GM18499 (cell line): ENCODE measurements around the gene KCMF1.

Experiments used
- ATAC-seq: cut with Tn5 transposase; IDR thresholded peaks from one replicate; pipeline ENCODE4 v1.9.1; 2021; ENCODE audit warnings: moderate number of reproducible peaks; ENCODE audit not compliant: insufficient read depth, unreplicated experiment

The KCMF1 gene

DNA sequence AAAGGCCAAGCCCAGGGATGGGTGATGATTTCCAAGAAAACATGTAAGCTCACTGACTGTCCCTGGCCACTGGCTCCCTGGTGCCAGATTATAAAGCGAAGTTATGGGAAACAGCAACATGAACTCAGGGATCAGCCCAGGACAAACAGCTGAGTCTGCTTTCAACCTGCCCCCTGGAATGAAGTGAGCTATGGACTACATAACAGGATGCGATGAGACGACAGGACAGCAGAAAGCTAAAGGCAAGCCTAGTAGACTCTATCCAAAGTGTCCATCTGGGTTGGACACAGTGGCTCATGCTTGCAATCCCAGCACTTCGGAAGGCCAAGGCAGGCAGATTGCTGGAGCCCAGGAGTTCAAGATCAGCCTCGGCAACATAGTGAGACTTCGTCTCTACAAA lies 16.6 kb upstream of the KCMF1 start:
- no peak for ATAC-seq

DNA sequence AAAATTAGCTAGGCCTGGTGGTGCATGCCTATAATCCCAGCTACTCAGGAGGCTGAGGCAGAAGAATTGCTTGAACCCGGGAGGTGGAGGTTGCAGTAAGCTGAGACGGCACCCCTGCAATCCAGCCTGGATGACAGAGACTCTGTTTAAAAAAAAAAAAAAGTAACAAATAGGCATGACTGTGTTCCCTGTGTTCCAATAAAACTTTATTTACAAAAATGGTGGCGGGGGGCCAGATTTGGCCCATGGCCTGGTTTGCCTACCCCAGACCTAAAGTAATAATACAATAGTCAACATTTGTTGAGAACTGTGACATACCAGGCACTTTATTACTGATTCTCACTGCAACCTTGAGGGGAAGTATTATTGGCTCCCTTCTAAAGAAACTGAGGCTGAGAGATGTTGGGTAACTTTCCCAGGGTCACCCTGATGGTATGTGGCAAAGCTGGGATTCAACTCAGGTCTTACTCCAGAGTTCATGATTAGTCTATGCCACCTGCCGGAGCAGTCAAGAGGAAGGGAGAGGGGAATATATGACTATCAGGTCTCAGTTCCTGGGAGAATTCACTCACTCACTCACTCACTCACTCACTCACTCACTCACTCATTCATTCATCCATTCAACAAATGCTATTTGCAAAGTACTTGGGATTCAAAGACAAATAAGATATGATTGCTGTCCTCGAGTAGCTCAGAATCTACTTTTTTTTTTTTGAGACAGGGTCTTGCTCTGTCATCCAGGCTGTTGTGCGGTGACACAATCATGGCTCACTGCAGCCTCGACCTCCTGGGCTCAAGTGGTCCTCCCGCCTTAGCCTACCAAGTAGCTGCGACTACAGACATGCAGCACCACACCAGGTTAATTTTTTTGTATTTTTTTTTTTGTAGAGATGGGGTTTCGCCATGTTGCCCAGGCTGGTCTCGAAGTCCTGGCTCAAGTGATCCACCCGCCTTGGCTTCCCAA lies 14.3 kb upstream of the KCMF1 start:
- ATAC-seq: no peak

DNA sequence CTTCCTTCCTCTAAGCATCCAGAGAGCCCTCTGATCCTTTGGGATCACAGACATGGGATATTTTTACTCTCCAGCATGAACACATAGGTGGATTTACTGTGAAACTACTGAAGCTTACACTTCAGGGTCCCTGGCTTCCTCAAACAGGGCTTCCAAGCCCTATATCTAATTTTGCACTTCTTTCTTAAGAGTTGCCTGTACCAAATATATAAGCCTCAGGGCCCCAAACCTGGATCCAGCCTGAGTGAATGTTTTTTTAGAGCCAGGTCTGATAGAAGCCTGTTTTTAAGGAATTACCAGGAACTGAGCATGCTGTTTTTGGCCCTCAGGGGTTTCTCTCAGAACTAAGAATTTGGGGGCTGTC lies 13.2 kb upstream of the KCMF1 start:
- no peak for ATAC-seq

DNA sequence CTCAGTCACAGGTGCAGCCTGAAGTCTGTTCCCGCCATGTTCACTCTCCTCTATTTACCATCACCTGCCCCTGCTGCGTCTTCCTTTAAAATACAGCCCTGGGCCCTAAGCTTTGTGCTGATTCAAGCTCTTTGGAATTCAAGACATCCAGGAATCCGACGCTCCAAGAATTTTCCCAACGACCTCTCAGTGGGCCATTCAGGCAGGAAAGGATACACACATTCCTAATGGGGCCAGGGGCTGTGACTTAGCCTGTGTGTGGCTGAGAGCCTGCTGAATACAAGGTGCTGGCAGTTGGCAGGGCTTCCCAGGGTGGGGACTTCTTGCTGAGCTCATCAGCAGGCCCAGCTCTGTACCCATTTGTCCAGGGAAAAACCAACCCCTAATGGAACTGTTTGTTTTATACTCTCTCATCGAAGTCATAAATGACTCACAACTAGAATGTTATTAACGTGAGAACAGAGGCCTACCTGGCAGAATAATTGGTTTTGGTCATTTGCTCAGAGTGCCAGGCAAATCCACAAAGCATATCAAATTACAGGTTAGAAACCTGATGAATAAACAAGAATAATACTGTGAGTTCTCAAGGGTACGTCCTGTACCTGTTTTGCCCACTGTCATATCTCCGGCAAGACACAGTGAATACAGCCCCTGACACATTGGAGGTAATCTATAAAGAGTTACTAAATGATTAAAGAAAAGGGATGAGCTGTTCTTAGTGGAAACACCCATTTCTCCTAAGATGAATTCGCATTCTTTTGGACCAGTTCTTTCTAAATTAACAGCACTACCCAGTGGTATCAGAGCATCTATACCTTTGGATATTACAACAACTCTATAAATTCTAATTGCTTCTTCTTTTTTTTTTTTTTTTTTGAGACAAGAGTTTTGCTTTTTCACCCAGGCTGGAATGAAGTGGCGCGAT lies 12.6 kb upstream of the KCMF1 start:
- ATAC-seq: no peak

DNA sequence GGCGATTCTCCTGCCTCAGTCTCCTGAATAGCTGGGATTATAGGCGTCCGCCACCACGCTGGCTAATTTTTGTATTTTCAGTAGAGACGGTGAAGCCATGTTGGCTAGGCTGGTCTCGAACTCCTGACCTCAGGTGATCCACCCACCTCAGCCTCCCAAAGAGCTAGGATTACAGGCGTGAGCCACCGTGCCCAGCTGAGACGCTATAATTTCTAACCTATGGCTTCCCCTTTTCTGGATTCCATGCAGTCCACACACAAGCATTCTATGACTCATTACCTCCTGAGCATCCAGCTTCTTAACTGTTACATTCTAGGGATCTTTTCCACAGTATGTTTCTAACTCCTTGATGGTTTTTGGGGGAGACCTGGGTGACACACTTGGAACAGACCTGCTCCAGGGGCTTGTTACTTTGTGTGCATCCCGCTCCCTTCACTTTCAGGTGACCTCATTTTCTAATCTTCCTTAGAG lies 11.8 kb upstream of the KCMF1 start:
- ATAC-seq: no peak

DNA sequence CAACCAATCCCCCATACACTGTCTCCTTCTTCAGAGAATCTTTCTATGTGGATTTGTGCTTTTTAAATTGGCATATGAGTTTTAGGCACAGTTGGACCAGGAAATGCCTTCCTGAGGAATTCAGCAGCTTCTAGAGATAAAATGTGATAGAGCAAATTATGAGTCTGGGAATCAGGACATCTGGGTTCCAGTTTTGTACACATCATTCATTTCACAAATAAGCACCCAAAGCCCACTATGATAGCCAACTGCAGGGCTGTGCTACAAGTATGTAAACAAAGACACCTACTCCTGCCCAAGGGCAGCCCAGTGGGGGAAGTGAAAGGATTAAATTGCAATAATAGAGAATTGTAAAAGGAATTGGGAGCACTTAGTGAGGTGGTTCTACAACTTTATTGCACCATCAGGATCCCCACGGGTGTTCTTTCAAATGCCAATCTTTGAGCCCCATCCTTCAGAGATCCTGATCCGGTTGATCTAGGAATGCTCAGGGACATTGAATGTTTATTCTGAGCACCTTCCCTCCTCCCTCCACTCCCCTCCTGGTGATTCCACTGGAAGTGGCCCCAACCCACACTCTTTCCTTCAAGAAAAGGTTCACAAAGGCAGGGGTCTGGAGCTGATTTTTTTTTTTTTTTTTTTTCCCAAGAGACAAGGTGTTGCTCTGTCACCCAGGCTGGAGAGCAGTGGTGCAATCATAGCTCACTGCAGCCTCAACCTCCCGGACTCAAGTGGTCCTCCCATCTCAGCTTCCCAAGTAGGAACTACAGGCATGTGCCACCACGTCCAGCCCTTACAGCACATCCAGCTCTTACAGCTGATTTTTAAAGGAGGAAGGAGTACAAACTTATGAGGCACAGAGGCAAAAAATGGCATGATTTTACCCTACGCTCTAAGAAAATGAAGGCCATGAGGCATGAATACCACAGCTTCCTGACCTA lies 11.1 kb upstream of the KCMF1 start:
- ATAC-seq: no peak

DNA sequence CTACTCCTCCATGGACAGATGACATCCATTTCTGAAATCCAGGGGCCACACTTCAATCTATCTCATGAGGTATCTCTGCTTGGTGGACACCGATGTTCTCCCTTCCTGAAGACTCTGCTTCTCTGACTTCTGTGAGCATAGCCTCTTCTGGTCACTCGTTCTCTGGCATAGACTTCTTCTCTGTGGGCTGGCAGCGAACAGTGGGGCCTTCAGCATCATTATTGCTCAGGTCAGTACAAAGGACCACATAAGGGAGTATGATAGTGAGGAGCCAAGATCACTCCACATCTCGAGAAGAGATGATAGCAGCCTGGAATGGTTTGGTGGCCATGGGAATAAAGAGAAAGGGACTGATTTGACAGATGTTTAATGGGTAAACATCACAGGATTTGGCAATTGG lies 8.0 kb upstream of the KCMF1 start:
- ATAC-seq: no peak

DNA sequence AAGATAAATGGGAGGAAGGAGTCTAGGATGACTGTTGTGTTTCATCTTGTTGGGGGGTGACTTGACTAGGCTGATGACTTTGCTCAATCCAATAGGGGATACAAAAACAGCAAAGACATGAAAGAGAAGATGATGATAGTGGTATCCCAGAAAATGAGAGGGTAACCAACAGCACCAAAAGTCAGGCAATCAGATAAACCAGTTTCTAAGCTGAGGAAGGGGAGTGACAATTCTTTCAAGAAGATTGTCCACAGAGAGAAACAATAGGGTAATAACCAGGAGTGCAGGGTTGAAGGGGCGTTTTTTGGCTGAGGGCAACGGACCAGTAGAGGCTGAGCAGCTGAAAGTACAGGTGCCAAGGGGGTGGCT lies 7.7 kb upstream of the KCMF1 start:
- no peak for ATAC-seq

DNA sequence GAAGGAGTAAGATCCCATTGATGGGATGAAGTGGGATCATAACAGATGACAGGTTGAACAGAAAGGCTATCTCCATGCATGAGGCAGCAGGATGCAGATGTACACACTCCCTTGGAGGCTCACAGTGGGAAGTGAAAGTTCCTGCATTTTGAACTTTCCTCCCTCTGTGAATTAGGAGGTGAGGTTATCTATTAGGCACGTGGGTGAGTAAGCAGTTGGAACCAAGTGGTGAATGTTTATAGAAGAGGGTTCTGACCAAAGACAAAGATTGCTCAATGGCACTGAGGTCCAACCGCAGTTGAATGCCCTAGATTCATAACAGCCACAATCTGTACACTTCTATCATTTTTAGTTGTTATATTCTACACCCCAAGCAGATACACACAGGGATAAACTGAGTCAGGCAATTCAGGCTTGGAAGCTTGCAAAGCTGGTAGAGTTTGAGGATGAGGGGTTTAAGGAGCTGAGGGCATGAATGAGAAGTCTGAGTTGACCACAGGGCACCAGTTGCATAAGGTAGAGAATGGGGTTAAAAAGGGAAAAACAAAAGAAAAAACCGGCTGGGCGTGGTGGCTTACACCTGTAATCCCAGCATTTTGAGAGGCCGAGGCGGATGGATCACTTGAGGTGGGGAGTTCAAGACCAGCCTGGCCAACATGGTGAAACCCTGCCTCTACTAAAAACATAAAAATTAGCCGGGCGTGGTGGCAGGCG lies 7.1 kb upstream of the KCMF1 start:
- ATAC-seq: no peak

DNA sequence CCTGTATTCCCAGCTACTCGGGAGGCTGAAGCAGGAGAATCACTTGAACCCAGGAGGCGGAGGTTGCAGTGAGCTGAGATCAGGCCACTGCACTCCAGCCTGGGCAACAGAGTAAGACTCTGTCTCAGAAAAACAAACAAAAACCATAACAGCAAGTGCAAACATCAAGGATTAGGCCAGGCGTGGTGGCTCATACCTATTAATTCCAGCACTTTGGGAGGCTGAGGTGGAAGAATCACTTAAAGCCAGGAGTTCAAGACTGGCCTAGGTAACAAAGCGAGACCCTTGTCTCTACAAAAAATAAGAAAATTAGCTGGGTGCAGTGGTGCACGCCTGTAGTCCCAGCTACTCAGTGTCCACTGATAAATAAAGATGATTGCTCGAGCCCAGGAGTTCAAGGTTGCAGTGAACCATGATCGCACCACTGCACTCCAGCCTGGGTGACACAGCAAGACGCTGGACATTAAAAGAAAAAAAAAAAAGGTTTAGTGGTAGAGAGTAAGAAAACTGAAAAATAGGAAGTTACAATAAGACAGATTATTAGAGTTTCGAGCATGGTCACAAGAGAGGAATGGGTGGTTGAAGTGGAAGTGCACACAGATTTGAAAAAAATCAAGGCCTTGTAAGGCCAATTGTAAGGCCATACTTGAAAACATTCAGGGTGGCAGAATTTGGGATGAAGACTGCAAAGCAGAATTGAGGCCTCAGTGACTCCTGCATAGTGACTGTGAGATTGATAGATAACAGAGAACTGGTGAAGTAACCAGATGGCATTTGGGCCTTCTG lies 6.4 kb upstream of the KCMF1 start:
- ATAC-seq: no peak

DNA sequence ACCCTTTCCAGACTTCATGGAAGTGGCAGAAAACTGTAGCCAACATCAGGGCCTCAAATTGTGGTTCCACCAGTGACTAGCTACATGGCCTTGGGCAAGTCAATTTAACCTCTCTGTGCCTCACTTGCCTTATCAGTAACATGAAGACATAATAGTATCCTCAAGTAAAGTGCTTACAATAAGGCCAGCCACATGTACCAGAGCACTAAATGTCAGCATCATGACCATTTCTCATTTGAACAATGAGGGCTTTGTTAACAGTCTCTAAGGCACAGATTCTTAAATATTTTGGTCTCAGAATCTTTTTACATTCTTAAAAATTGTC lies 5.8 kb upstream of the KCMF1 start:
- ATAC-seq: no peak

DNA sequence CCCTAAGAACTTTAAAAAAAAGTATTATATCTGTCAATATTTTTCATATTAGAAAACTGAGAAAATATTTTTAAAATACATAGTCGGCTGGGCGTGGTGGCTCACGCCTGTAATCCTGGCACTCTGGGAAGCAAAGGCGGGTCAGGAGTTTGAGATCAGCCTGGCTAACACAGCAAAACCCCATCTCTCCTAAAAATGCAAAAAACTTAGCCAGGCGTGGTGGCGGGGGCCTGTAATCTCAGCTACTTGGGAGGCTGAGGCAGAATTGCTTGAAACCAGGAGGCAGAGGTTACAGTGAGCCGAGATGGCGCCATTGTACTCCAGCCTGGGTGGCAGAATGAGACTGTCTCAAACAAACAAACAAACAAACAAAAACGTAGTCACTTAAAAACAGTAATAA lies 5.1 kb upstream of the KCMF1 start:
- ATAC-seq: no peak

DNA sequence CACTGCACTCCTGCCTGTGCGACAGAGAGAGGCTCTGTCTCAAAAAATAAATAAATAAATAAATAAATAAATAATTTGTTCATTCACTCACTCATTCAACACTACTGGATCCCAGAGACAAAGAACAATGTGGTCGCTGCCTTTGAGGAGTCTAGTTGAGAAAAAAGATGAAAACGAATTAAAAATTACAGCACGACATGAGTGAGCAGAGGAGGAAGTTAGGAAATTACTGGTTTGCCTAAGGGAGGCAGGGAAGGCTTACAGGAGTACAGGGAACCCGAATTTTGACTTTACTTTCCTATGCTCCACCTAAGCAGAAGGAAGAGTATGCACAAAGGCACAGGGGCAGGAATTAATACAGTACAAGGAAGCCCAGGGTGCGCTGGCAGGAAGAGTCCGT lies 4.2 kb upstream of the KCMF1 start:
- no peak for ATAC-seq

DNA sequence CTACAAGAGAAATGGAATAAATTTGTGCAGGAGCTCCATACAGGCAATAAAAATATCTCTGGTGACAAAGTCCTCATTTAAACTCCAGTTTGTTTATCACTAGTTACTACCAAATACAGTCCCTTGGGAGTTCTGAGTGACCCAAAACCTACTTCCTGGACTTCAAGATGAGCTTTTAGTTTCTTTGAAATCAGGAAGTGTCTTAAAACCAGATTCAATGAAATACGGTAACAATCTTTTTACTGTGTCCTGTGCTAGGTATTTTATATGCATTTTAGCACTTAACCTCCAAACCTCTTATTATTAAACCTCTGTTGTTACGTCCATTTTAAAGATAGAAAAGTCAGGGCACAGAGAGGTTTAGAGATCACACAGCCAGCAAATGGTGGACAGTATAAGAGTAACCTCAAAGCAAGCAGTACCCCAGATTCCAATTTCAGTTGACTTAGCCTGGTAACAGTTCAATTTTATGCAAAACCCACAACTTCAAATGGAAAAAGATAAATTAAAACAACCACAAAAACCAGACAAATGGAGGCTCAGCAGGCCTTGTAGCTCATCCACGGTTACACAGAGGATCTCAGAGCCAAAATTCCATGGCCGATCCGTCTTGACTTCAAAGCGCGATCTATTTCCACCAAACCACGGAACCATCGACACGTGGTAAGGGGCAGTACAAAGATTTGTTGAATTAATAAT lies 1.3 kb upstream of the KCMF1 start:
- no peak for ATAC-seq

DNA sequence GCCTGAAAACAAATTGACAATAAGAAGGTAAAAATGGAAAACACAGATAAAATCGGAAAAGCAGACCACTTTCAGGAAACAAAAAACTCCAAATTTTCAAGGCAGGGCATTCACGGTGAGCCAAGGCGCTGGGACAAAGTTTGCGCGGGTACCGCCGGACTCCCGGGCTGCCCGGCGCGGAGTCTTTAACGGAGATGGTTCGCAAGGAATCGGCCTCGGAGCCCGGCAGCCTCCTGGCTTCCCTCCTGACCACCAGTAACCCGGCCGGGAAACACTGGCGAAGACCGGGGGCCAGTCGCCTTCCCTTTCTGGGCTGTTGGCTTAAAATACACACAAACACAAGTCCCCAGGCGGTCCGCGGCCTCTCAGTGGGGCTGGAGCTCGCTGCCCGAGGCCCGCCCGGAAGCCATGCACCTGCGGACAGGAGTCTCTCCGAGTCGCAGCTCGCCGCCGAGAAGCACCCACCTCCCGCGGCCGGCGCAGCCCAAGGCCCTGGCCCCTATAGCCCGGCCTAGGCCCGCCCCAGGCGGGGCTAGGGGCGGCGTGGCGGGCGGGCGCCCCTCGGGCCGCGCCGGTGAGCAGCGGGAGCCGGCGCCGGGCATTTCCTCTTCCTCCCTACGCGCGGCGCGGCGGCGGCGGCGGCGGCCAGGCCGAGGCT lies 622 bp upstream of the KCMF1 start:
- ATAC-seq: no peak

DNA sequence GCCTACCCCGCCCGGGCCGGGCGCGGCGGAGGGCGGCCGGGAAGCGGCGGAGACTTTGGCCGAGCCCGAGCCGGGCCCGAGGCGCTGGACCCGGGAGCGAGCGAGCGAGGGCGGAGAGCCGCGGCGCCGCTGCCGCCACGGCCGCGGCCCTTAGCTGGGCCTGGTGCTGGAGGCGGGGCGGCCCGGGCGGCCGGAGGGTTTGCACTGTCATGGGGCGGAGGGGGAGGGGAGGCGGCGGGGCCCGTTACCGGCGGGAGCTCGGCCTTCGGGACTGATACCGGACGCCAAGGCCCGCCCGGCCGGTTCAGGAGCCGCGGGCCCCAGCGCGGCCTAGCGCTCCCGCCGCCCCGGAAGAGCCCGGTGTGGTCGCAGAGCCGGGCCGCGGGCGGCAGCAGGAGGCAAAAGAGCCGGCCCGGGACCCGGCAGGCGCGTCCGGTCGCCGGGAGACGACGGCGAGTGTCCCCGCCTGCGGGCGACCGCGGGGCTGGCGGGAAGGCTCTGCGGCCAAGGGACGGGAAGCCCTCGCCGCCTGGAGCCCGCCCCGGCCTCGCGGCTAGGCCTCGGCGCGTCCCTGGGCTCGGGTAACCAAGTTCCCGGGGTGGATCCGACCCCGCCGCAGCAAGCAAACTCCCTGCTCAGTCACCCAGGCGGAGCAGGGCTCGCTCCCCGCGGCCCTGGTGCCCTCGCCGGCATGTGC lies 697 bp downstream of the KCMF1 start:
- no peak for ATAC-seq

DNA sequence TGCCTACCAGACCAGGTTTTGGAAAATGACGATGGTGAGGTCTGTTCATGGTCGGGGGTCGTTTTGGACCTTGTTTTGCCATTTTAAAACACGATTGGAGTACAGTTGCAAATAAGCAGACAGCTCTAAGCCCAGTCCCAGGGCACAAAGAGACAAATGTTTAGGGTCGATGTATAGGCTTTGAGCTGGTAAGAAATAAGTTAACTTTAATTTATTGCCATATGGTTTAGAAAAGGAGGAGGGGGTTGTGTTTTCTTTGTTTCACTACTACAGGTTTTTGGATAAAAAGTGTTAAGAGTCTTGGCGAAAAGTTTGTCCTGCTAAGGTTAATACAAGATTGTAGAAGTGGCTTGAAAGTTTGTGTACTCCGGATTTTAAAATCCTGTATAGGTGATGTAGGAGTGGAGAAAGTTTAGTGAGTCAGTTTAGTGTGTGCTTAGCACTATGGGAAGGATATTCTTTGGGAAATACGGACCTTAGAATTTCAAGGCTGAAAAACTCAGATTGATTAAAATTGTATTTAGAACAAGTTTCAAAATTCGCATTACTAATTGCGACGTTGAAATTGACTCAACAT lies 1.3 kb downstream of the KCMF1 start:
- no peak for ATAC-seq
